ENCODE results near the gene DENND6A.

DENND6A gene

DNA sequence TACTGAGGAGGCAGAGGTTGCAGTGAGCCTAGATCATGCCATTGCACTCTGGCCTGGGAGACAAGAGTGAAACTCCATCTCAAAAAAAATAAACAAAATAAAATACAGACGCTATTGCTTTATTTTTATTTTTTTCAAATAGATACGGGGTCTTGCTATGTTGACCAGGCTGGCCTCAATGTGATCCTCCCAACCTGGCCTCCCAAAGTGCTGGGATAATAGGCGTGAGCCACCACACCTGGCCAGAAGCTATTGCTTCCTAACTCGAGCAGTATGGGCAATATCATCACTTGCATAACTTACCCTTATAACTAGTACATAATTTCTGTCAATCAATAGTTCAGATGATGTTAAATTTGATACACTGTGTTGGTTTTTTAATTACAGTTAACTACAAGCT, 98.7 kb downstream of the DENND6A start:
- TF ChIP-seq, protein P1, sequence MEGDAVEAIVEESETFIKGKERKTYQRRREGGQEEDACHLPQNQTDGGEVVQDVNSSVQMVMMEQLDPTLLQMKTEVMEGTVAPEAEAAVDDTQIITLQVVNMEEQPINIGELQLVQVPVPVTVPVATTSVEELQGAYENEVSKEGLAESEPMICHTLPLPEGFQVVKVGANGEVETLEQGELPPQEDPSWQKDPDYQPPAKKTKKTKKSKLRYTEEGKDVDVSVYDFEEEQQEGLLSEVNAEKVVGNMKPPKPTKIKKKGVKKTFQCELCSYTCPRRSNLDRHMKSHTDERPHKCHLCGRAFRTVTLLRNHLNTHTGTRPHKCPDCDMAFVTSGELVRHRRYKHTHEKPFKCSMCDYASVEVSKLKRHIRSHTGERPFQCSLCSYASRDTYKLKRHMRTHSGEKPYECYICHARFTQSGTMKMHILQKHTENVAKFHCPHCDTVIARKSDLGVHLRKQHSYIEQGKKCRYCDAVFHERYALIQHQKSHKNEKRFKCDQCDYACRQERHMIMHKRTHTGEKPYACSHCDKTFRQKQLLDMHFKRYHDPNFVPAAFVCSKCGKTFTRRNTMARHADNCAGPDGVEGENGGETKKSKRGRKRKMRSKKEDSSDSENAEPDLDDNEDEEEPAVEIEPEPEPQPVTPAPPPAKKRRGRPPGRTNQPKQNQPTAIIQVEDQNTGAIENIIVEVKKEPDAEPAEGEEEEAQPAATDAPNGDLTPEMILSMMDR (IDR thresholded peaks at IDR 0.05; ENCODE audit: low read depth, low read length, missing control alignments): no peak
- H3K4me3 ChIP-seq (replicated peaks; ENCODE audit: low read depth, low read length): peak overlapping the region; percentile 67
- no peak for DNase-seq (ENCODE audit: extremely low read depth, low read depth)

DNA sequence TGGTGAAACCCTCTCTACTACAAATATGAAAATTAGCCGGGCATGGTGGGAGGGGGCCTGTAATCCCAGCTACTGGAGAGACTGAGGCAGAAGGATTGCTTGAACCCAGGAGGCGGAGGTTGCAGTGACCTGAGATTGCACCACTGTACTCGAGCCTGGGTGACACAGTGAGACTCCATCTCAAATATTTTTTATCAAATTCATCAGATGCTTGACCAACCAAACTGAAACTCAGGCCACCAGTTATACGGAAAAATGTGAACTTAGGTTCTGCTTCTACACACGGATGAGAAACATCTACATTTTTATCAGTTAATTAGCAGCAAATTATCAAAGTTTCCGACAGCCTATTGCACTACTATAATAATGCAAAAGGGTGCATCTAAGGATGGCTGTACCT, 100.6 kb downstream of the DENND6A start:
- DNase-seq (ENCODE audit: extremely low read depth, low read depth): no peak
- H3K4me3 ChIP-seq (replicated peaks; ENCODE audit: low read depth, low read length): no peak overlapping the region
- TF ChIP-seq, protein P1 (IDR thresholded peaks at IDR 0.05; ENCODE audit: low read depth, low read length, missing control alignments): no peak

DNA sequence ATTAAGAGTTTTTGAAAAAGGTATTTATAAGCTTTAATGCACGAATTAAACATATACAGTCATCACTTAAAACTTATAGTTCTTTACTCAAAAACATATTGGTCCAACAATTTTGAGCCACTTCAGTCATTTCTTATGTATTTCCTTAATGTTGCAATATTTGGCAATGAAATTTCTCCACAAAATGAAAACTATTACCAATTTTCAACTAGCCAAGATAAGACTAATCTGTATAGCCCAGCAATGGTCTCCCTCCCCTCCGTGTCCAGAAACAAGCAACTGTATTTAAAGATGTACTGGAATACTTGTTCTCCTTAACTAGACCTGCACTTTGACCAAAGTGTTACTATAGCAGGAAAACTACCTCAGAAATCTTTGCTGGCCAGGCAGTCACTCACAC, 105.0 kb downstream of the DENND6A start:
- DNase-seq (ENCODE audit: extremely low read depth, low read depth): no peak
- no peak overlapping the region for H3K4me3 ChIP-seq (replicated peaks; ENCODE audit: low read depth, low read length)
- TF ChIP-seq, protein P1 (IDR thresholded peaks at IDR 0.05; ENCODE audit: low read depth, low read length, missing control alignments): no peak

GRCh38 chr3:57586778-57587177, 106.1 kb downstream of the DENND6A start:
- DNase-seq (ENCODE audit: extremely low read depth, low read depth): no peak
- TF ChIP-seq, protein P1 (IDR thresholded peaks at IDR 0.05; ENCODE audit: low read depth, low read length, missing control alignments): no peak

GRCh38 chr3:57583544-57583943, 109.3 kb downstream of the DENND6A start:
- no peak for DNase-seq (ENCODE audit: extremely low read depth, low read depth)
- TF ChIP-seq, protein P1 (IDR thresholded peaks at IDR 0.05; ENCODE audit: low read depth, low read length, missing control alignments): no peak
- no peak overlapping the region for H3K4me3 ChIP-seq (replicated peaks; ENCODE audit: low read depth, low read length)

More at GRCh38 chr3:57586778-57587177, 106.1 kb downstream of the DENND6A start:
- H3K4me3 ChIP-seq (replicated peaks; ENCODE audit: low read depth, low read length): no peak overlapping the region

- DNase-seq (ENCODE audit: extremely low read depth, low read depth): no peak
- TF ChIP-seq, protein P1 (IDR thresholded peaks at IDR 0.05; ENCODE audit: low read depth, low read length, missing control alignments): peak; percentile 28
- H3K4me3 ChIP-seq (replicated peaks; ENCODE audit: low read depth, low read length): no peak overlapping the region
Measured at GRCh38 chr3:57582474-57583168, 110.3 kb downstream of the DENND6A start.

DNA sequence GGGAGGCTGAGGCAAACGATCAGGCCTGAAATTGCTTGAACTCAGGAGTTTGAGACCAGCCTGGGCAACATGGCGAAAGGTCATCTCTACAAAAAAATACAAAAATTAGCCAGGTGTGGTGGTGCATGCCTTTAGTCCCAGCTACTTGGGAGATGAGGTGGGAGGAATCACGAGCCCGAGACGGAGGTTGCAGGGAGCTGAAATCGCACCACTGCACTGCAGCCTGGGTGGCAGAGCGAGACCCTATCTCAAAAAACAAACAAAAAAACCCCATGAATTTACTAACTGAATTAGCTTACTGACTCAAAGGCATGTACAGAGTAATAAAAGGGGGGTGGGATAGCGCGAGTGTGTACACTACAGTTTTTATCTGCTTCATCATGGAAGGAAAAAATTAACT, 115.1 kb downstream of the DENND6A start:
- no peak for DNase-seq (ENCODE audit: extremely low read depth, low read depth)
- H3K4me3 ChIP-seq (replicated peaks; ENCODE audit: low read depth, low read length): no peak overlapping the region
- TF ChIP-seq, protein P1 (IDR thresholded peaks at IDR 0.05; ENCODE audit: low read depth, low read length, missing control alignments): no peak

All from HFF-Myc (cell line).